Erythroblast (primary cell): Measurements from ENCODE around the gene HSPA12A.

Experiments
- GATA1 ChIP-seq: IDR thresholded peaks from 2 replicates; pipeline ENCODE4 v1.6.1; 2011; ENCODE audit warnings: low read depth, mild to moderate bottlenecking, control low read depth, low read length, moderate library complexity
- POLR2A ChIP-seq: IDR thresholded peaks from 2 replicates; pipeline ENCODE4 v1.6.1; 2011; ENCODE audit warnings: mild to moderate bottlenecking, low read length

- TF ChIP-seq POLR2A (no peak), GATA1 (no peak)
Measured at GRCh38 chr10:116705498-116705897, 36.9 kb downstream of the HSPA12A start.
